Panc1 (cell line): ENCODE data around the gene LHPP. TPM values are rescaled to one million over a fixed set of nuclear protein-coding genes. Genes with fewer than 3 reads are reported as not detected.

Experiments
- ATAC-seq: fragments of 200-7000 bp; cut with Tn5 transposase; 2 replicates; pipeline ENCODE4 v1.9.1; 2020; ENCODE audit warnings: mild to moderate bottlenecking, moderate library complexity
- BruUV-seq: library from RNA; stranded (reverse); fragments of 400-500 nt; replicated peaks from 2 replicates; lab custom pipeline; 2021; lab: Mats Ljungman, UMichigan
- CTCF ChIA-PET: fragments of 300-600 bp; sonication (Branson Sonifier 250); formaldehyde crosslinking; loops from one replicate; lab custom pipeline; 2022; ENCODE audit warnings: antibody characterized with exemption; lab: Charles Lee
- POLR2A ChIA-PET: fragments of 300-600 bp; sonication (Branson Sonifier 250); formaldehyde crosslinking; loops from one replicate; lab custom pipeline; 2022; ENCODE audit warnings: antibody characterized with exemption; lab: Charles Lee
- DNase-seq: peaks from one replicate; pipeline ENCODE4 v3.0.0-alpha.2; 2010; ENCODE audit warnings: low read depth, low spot score
- H3K27ac ChIP-seq: 2 replicates; pipeline ENCODE4 v1.5.1; 2011; ENCODE audit warnings: mild to moderate bottlenecking, low read length, inconsistent platforms
- H3K27me3 ChIP-seq: fragments of 200-500 bp; sonication (Bioruptor generic); 2 replicates; pipeline ENCODE4 v1.6.0; 2014; ENCODE audit warnings: low read length, inconsistent platforms; ENCODE audit not compliant: control insufficient read depth, insufficient read depth
- H3K36me3 ChIP-seq: fragments of 200-500 bp; sonication (Bioruptor generic); 2 replicates; pipeline ENCODE4 v1.5.1; 2014; ENCODE audit warnings: inconsistent platforms, mild to moderate bottlenecking, low read length, moderate library complexity; ENCODE audit not compliant: control insufficient read depth, insufficient read depth
- H3K4me1 ChIP-seq: 2 replicates; pipeline ENCODE4 v1.5.1; 2011; ENCODE audit warnings: inconsistent platforms, mild to moderate bottlenecking, low read length, moderate library complexity; ENCODE audit not compliant: control insufficient read depth, insufficient read depth
- H3K4me3 ChIP-seq, 2 experiments: 2 replicates each; pipeline ENCODE4 v1.5.1; 2011 to 2012; ENCODE audit warnings: low read depth in 2 of 2, low read length in 2 of 2, mild to moderate bottlenecking in 2 of 2, inconsistent platforms in 1 of 2, moderate library complexity in 1 of 2
- H3K9me3 ChIP-seq: fragments of 200-500 bp; sonication (Bioruptor generic); 2 replicates; pipeline ENCODE4 v1.5.1; 2014; ENCODE audit warnings: low read depth, mild to moderate bottlenecking, inconsistent platforms, low read length, moderate library complexity; ENCODE audit not compliant: control insufficient read depth, insufficient read depth
- CTCF ChIP-seq: fragments of 450-650 bp; IDR thresholded peaks from 2 replicates; pipeline ENCODE4 v1.5.1; 2017; ENCODE audit warnings: mild to moderate bottlenecking
- POLR2AphosphoS5 ChIP-seq: IDR thresholded peaks from 2 replicates; pipeline ENCODE4 v1.6.1; 2012; ENCODE audit warnings: mild to moderate bottlenecking, low read depth, low read length, moderate library complexity
- SIN3A ChIP-seq: IDR thresholded peaks from 2 replicates; pipeline ENCODE4 v1.6.1; 2012; ENCODE audit warnings: low read depth, mild to moderate bottlenecking, low read length, moderate library complexity, borderline replicate concordance; ENCODE audit not compliant: insufficient read depth
- TCF7L2 ChIP-seq: IDR thresholded peaks from 2 replicates; pipeline ENCODE4 v1.6.1; 2011; ENCODE audit warnings: mild to moderate bottlenecking, low read depth, low read length, inconsistent platforms
- in situ Hi-C: cut with HindIII; loops from 2 replicates; pipeline ENCODE4 v1.10.0; 2016; ENCODE audit warnings: low sequenced_read_pairs, low pct_unique_long_range_greater_than_20kb
- intact Hi-C: fragments of 100-400 bp; cut with micrococcal nuclease; formaldehyde crosslinking; loops from one replicate; pipeline ENCODE4 v1.10.0; 2022; ENCODE audit not compliant: unreplicated experiment
- total RNA-seq: library from RNA; stranded (reverse); gene quantifications from one replicate; pipeline ENCODE4 v1.2.1, GENCODE V29; 2021; ENCODE audit not compliant: unreplicated experiment
- TF ChIP-seq, protein P1 (sequence below), 2 experiments: IDR thresholded peaks; 2 replicates each; pipeline ENCODE4 v1.6.1; 2011 to 2012; ENCODE audit warnings: low read depth in 2 of 2, control low read depth in 1 of 2, low read length in 1 of 2, mild to moderate bottlenecking in 1 of 2, moderate library complexity in 1 of 2; ENCODE audit not compliant: insufficient read depth in 1 of 2

LHPP gene
- total RNA-seq, 1 experiment from 2014 or later, result 15.0 TPM

- no peaks in the 10 kb centered on the region for H3K36me3 ChIP-seq
- TF ChIP-seq SIN3A (no peak), TCF7L2 (no peak), CTCF (no peak), POLR2AphosphoS5 (no peak)
- TF ChIP-seq, protein P1, sequence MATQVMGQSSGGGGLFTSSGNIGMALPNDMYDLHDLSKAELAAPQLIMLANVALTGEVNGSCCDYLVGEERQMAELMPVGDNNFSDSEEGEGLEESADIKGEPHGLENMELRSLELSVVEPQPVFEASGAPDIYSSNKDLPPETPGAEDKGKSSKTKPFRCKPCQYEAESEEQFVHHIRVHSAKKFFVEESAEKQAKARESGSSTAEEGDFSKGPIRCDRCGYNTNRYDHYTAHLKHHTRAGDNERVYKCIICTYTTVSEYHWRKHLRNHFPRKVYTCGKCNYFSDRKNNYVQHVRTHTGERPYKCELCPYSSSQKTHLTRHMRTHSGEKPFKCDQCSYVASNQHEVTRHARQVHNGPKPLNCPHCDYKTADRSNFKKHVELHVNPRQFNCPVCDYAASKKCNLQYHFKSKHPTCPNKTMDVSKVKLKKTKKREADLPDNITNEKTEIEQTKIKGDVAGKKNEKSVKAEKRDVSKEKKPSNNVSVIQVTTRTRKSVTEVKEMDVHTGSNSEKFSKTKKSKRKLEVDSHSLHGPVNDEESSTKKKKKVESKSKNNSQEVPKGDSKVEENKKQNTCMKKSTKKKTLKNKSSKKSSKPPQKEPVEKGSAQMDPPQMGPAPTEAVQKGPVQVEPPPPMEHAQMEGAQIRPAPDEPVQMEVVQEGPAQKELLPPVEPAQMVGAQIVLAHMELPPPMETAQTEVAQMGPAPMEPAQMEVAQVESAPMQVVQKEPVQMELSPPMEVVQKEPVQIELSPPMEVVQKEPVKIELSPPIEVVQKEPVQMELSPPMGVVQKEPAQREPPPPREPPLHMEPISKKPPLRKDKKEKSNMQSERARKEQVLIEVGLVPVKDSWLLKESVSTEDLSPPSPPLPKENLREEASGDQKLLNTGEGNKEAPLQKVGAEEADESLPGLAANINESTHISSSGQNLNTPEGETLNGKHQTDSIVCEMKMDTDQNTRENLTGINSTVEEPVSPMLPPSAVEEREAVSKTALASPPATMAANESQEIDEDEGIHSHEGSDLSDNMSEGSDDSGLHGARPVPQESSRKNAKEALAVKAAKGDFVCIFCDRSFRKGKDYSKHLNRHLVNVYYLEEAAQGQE (IDR thresholded peaks at IDR 0.05; ENCODE audit: insufficient read depth in 1 of 2, low read depth in 2 of 2, low read length in 1 of 2), result no peak
- no peak overlapping the region for H3K27ac ChIP-seq
- POLR2A ChIA-PET, result no interaction called here
- H3K4me1 ChIP-seq, result peaks cover 3% of the 10 kb centered on the region; the same call in 1 of the 2 replicates
- ATAC-seq (no peak; the same call in 1 of the 2 replicates), DNase-seq (no peak)
- intact Hi-C loops, result no loop called here
- in situ Hi-C loops, result no loop called here
- no peaks in the 10 kb centered on the region for H3K9me3 ChIP-seq
- BruUV-seq, result no TSS peak
- H3K27me3 ChIP-seq, result no peaks in the 10 kb centered on the region
- CTCF ChIA-PET, result no interaction called here
- no peak overlapping the region for H3K4me3 ChIP-seq
Observed at GRCh38 chr10:124653811-124654651, 192.4 kb downstream of the LHPP start.

DNA sequence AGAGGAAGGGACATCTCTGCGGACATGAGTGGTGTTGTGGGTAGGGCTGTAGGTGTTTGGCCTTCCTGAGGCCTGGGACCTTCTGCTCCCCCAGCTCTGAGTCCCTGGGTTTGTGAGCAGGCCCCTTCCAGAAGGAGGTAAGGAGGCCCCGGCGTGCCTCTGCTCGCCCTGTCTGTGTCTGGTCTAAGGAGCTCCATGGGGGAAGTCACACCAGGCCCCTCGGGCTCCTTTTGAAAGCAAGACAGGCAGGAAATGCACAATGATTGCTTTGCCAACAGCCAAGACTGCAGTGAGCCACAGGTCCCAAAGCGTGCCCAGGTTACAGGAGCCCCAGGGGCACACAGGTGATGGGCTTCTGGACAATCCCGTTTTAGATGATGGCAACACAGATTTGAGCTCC is 193.1 kb downstream of the LHPP start:
- Histone ChIP-seq H3K27ac (no peak overlapping the region), H3K27me3 (no peaks in the 10 kb centered on the region), H3K4me3 (no peak overlapping the region), H3K36me3 (no peaks in the 10 kb centered on the region), H3K9me3 (no peaks in the 10 kb centered on the region), H3K4me1 (no peaks in the 10 kb centered on the region)
- CTCF ChIA-PET, result no interaction called here
- DNase-seq (no peak), ATAC-seq (no peak)
- POLR2A ChIA-PET, result no interaction called here
- no TSS peak for BruUV-seq
- intact Hi-C loops, result no loop called here
- in situ Hi-C loops, result no loop called here
- TF ChIP-seq SIN3A (no peak), CTCF (no peak), POLR2AphosphoS5 (no peak), TCF7L2 (no peak)
- TF ChIP-seq, protein P1 (IDR thresholded peaks at IDR 0.05; ENCODE audit: insufficient read depth in 1 of 2, low read depth in 2 of 2, low read length in 1 of 2), result no peak
